HEK293T (cell line): ENCODE results near the gene SLC16A12.

Experiments
- BHLHE40 ChIP-seq: fragments of 450-650 bp; IDR thresholded peaks from 2 replicates; pipeline ENCODE4 v1.6.1; 2016; ENCODE audit warnings: mild to moderate bottlenecking, moderate library complexity, borderline replicate concordance
- CTBP1 ChIP-seq: fragments of 450-650 bp; IDR thresholded peaks from 2 replicates; pipeline ENCODE4 v1.6.1; 2016; ENCODE audit warnings: borderline replicate concordance
- FOXM1 ChIP-seq: fragments of 450-650 bp; IDR thresholded peaks from 2 replicates; pipeline ENCODE4 v1.6.1; 2017; ENCODE audit warnings: mild to moderate bottlenecking, borderline replicate concordance

GRCh38 chr10:89548673-89549072 is 13.3 kb upstream of the SLC16A12 start:
- no peak for TF ChIP-seq FOXM1
- no peak for TF ChIP-seq CTBP1
- no peak for TF ChIP-seq BHLHE40
